A549 (cell line): Measurements from ENCODE around the gene SSPN. TPM values are rescaled to one million over a fixed set of nuclear protein-coding genes. Genes with fewer than 3 reads are reported as not detected.

Source experiments
- ATAC-seq, 2 experiments: fragments of 200-7000 bp in 1 of 2; fragments of >200 bp in 1 of 2; cut with Nextera tagmentation in 1 of 2; cut with Tn5 transposase in 1 of 2; 3 replicates each; pipeline versions ENCODE4 v1.8.0 to v1.9.1; 2018 to 2020; ENCODE audit warnings: mild to moderate bottlenecking in 1 of 2, moderate library complexity in 1 of 2
- CTCF ChIA-PET: fragments of 300-600 bp; sonication (Branson Sonifier 250); formaldehyde crosslinking; extraction: SDS; loops from one replicate; lab custom pipeline; 2021; ENCODE audit warnings: antibody characterized with exemption, inconsistent platforms; lab: Yijun Ruan, JAX
- POLR2A ChIA-PET: fragments of 350-600 bp; formaldehyde crosslinking; extraction: SDS; loops from one replicate; lab custom pipeline; 2021; ENCODE audit warnings: antibody characterized with exemption, inconsistent platforms; lab: Yijun Ruan, JAX
- DNase-seq, 2 experiments: peaks; one replicate each; pipeline versions ENCODE4 v3.0.0 to v3.0.0-alpha.2; 2011 to 2016; ENCODE audit warnings: low read depth in 1 of 2, low spot score in 1 of 2
- FAIRE-seq: peaks from 2 replicates; lab custom pipeline; 2011; peaks lifted over from hg19 to GRCh38; lab: Jason Lieb, UNC
- H3K27ac ChIP-seq, 2 experiments: fragments of >200 bp; sonication (Bioruptor Twin); formaldehyde crosslinking; 3 replicates each; pipeline ENCODE4 v1.5.1; 2016 to 2017
- H3K4me1 ChIP-seq: fragments of >200 bp; sonication (Bioruptor Twin); formaldehyde crosslinking; 3 replicates; pipeline ENCODE4 v1.6.1; 2016
- H3K4me2 ChIP-seq: fragments of >200 bp; sonication (Bioruptor Twin); formaldehyde crosslinking; 3 replicates; pipeline ENCODE4 v1.6.1; 2016
- H3K4me3 ChIP-seq: fragments of >200 bp; sonication (Bioruptor Twin); formaldehyde crosslinking; 3 replicates; pipeline ENCODE4 v1.5.1; 2016
- H3K9me3 ChIP-seq: fragments of >200 bp; sonication (Bioruptor Twin); formaldehyde crosslinking; 3 replicates; pipeline ENCODE4 v1.6.1; 2016
- CEBPB ChIP-seq, 2 experiments: fragments of >200 bp in 1 of 2; sonication (Bioruptor Twin) in 1 of 2; formaldehyde crosslinking in 1 of 2; IDR thresholded peaks; 2 replicates each; pipeline ENCODE4 v1.6.1; 2012 to 2016
- E2F6 ChIP-seq: IDR thresholded peaks from 2 replicates; pipeline ENCODE4 v1.6.1; 2012; ENCODE audit warnings: low read depth, borderline replicate concordance
- EP300 ChIP-seq, 2 experiments: fragments of >200 bp; sonication (Bioruptor Twin); formaldehyde crosslinking; IDR thresholded peaks; 2 replicates in 1 of 2; 3 replicates in 1 of 2; pipeline ENCODE4 v1.6.1; 2016 to 2017
- FOSL2 ChIP-seq, 2 experiments: fragments of 450-650 bp in 1 of 2; fragments of >200 bp in 1 of 2; sonication (Bioruptor Twin) in 1 of 2; formaldehyde crosslinking; IDR thresholded peaks; 2 replicates each; pipeline versions ENCODE4 v1.5.0 to v1.6.1; 2016 to 2020; ENCODE audit warnings: mild to moderate bottlenecking in 1 of 2, moderate library complexity in 1 of 2
- HEYL ChIP-seq: fragments of 250-450 bp; sonication (Bioruptor Pico); IDR thresholded peaks from 2 replicates; pipeline ENCODE4 v1.8.0; 2021; ENCODE audit warnings: mild to moderate bottlenecking, moderate library complexity
- JUNB ChIP-seq: fragments of >200 bp; sonication (Bioruptor Twin); formaldehyde crosslinking; IDR thresholded peaks from 2 replicates; pipeline ENCODE4 v1.6.1; 2016
- MAFK ChIP-seq: fragments of 450-650 bp; IDR thresholded peaks from 2 replicates; pipeline ENCODE4 v1.6.1; 2014; ENCODE audit not compliant: partially characterized antibody
- MAX ChIP-seq: IDR thresholded peaks from 2 replicates; pipeline ENCODE4 v1.6.1; 2012
- MYC ChIP-seq: IDR thresholded peaks from 2 replicates; pipeline ENCODE4 v1.6.1; 2012; ENCODE audit warnings: mild to moderate bottlenecking, inconsistent platforms, low read length, improper control_type of control experiment, borderline replicate concordance
- NFE2L2 ChIP-seq: fragments of 150-350 bp; conservative IDR thresholded peaks from 2 replicates; pipeline ENCODE4 v1.6.1; 2014; ENCODE audit warnings: low read length
- RAD21 ChIP-seq, 2 experiments: fragments of >200 bp in 1 of 2; sonication (Bioruptor Twin) in 1 of 2; formaldehyde crosslinking in 1 of 2; IDR thresholded peaks in 1 of 2; conservative IDR thresholded peaks in 1 of 2; 2 replicates in 1 of 2; 3 replicates in 1 of 2; pipeline ENCODE4 v1.6.1; 2012 to 2018; ENCODE audit warnings: inconsistent platforms in 1 of 2
- RFX5 ChIP-seq: fragments of 450-650 bp; IDR thresholded peaks from 2 replicates; pipeline ENCODE4 v1.7.1; 2014; ENCODE audit warnings: antibody characterized with exemption, mild to moderate bottlenecking, moderate library complexity
- SMC3 ChIP-seq: fragments of >200 bp; sonication (Bioruptor Twin); formaldehyde crosslinking; IDR thresholded peaks from 3 replicates; pipeline ENCODE4 v1.6.1; 2018; ENCODE audit warnings: inconsistent platforms
- ZFP36 ChIP-seq: fragments of 450-650 bp; IDR thresholded peaks from 2 replicates; pipeline ENCODE4 v1.6.1; 2014; ENCODE audit warnings: borderline replicate concordance; ENCODE audit not compliant: partially characterized antibody
- whole genome bisulfite sequencing: methylation state at CpG from one replicate; pipeline ENCODE4 v1.1.6; 2017; ENCODE audit errors: missing lambda C conversion rate; 5-methylcytosine and 5-hydroxymethylcytosine counted together
- polyA plus RNA-seq, 4 experiments: library from polyadenylated mRNA; depleted of rRNA in 3 of 4; stranded (reverse); fragments of >200 nt; fragmentation: RNase III in 1 of 4; extraction: RNeasy Plus Mini Kit Qiagen cat#74134 plus additional on column Dnase treatment in 1 of 4; gene quantifications; 2 replicates in 3 of 4; 3 replicates in 1 of 4; pipeline ENCODE4 v1.2.3, GENCODE V29; 2011 to 2017
- TF ChIP-seq, protein P1 (sequence below): fragments of 250-450 bp; sonication (Bioruptor Pico); IDR thresholded peaks from 2 replicates; pipeline ENCODE4 v1.5.0; 2020; ENCODE audit warnings: low read depth, mild to moderate bottlenecking, moderate library complexity

Gene SSPN
- polyA plus RNA-seq, 2 of the 4 experiments (the other 2 are of a cell fraction): 0.85 to 2.6 TPM

DNA sequence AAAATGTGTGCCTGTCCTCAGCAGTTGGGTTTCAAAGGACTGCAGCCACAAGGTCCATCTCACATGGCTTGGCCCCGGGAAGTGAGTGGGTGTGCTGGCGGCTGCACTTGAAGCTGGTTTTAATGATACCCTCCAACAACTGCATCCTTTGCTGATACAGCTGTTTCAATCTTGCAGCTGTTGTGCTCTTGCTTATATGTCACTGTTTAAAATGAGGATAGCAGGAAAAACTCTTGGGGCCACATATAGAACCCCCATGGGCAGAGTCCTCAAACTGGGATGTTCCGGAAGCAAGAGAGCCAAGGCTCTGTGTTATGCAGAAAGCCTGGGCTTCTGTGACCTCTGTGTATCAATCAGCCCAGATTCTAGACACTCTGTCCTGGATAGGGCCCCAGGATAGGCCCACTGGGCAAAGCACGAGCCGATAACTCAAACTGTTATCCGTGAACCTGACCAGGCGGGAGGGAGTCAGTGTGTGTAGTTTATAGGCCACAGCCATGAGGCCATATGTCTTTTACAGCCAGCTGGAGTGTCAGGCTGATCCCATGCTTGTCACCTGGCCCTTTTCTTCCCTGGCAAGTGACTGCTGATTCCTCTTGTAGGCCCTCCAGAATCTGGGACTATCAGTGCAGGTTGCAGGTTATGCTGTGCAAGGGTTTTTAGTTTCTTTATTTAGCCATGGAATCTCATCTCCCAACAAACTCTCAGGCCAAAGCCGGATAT, 74.3 kb downstream of the SSPN start:
- Histone ChIP-seq H3K4me3 (no peak overlapping the region), H3K9me3 (no peaks in the 10 kb centered on the region), H3K27ac (peak overlapping the region in 1 of 2 experiments; percentile 45; a peak in 3 of 6 replicates), H3K4me1 (peaks cover 39% of the 10 kb centered on the region), H3K4me2 (no peak overlapping the region)
- ChIA-PET CTCF (interaction anchor here (1.3 kb wide), 1 partner anchor 382 kb away, joined by 3 read pairs; no protein-coding TSS in a partner anchor), POLR2A (interaction anchor here (0.6 kb wide), 1 partner anchor 149 kb away, joined by 3 read pairs; no protein-coding TSS in a partner anchor)
- 97% methylated on average over 8 of the region's 8 CpGs for WGBS
- DNase-seq (no peak), ATAC-seq (no peak), FAIRE-seq (no peak)
- TF ChIP-seq MYC (no peak), SMC3 (no peak), RAD21 (conservative IDR thresholded peaks at IDR 0.05 in 1 of 2, IDR thresholded peaks at IDR 0.05 in 1 of 2) (no peak), NFE2L2 (no peak), RFX5 (no peak)
- TF ChIP-seq, protein P1, sequence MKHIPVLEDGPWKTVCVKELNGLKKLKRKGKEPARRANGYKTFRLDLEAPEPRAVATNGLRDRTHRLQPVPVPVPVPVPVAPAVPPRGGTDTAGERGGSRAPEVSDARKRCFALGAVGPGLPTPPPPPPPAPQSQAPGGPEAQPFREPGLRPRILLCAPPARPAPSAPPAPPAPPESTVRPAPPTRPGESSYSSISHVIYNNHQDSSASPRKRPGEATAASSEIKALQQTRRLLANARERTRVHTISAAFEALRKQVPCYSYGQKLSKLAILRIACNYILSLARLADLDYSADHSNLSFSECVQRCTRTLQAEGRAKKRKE (CRISPR knock-in tag): no peak

GRCh38 chr12:26271024-26271423, 75.7 kb downstream of the SSPN start:
- ChIA-PET CTCF (interaction anchor here (0.6 to 5.4 kb wide), 4 partner anchors 10 to 431 kb away, joined by 3 to 110 read pairs (median 4); partner anchors contain the start of gene BHLHE41), POLR2A (interaction anchor here (0.8 to 1.5 kb wide), 2 partner anchors 13 to 75 kb away, joined by 3 to 8 read pairs; partner anchors contain the start of gene SSPN)
- H3K4me1 ChIP-seq: peaks cover 51% of the 10 kb centered on the region
- H3K4me3 ChIP-seq: no peak overlapping the region
- DNase-seq: peak in 1 of 2 experiments; percentile 63
- no peak for ATAC-seq
- peak overlapping the region; percentile 76 to 80; a peak in 5 of 6 replicates for H3K27ac ChIP-seq
- no peaks in the 10 kb centered on the region for H3K9me3 ChIP-seq
- H3K4me2 ChIP-seq: peak overlapping the region; percentile 52
- no peak for FAIRE-seq
- peak; percentile 26; the same call in 1 of the 2 replicates for TF ChIP-seq JUNB
- no peak for TF ChIP-seq ZFP36
- no peak for TF ChIP-seq HEYL (CRISPR knock-in tag)
- TF ChIP-seq CEBPB (IDR thresholded peaks at IDR 0.05): peak; percentile 26 to 67; a peak in 2 of 4 replicates
- no peak for TF ChIP-seq FOSL2 (IDR thresholded peaks at IDR 0.05)
- TF ChIP-seq FOSL2 (CRISPR knock-in tag; IDR thresholded peaks at IDR 0.05): peak; percentile 76
- TF ChIP-seq RAD21 (conservative IDR thresholded peaks at IDR 0.05 in 1 of 2, IDR thresholded peaks at IDR 0.05 in 1 of 2): no peak
- peak; percentile 85 for TF ChIP-seq MAFK
- 48% methylated on average over 2 of the region's 2 CpGs for WGBS

- POLR2A ChIA-PET: interaction anchor here (0.8 to 1.5 kb wide), 4 partner anchors 14 to 157 kb away, joined by 3 to 8 read pairs (median 4); partner anchors contain the start of gene SSPN
- H3K4me2 ChIP-seq: peak overlapping the region; percentile 52
- no peak overlapping the region for H3K4me3 ChIP-seq
- H3K4me1 ChIP-seq: peaks cover 53% of the 10 kb centered on the region
- H3K9me3 ChIP-seq: no peaks in the 10 kb centered on the region
- peak overlapping the region; percentile 76 to 80 for H3K27ac ChIP-seq
- no peak for FAIRE-seq
- 70% methylated on average over 14 of the region's 14 CpGs for WGBS
- peak in 1 of 2 experiments; percentile 73 for DNase-seq
- TF ChIP-seq MAX: peak; percentile 54; the same call in 1 of the 2 replicates
- no peak for TF ChIP-seq EP300 (IDR thresholded peaks at IDR 0.05)
- no peak for TF ChIP-seq E2F6
- ATAC-seq: peak in 1 of 2 experiments; percentile 1; a peak in 1 of 6 replicates
- CTCF ChIA-PET: interaction anchor here (0.8 to 5.4 kb wide), 8 partner anchors 11 to 176 kb away, joined by 3 to 110 read pairs (median 6); partner anchors contain the start of genes BHLHE41 and SSPN
Measured at GRCh38 chr12:26271889-26272492, 76.6 kb downstream of the SSPN start.
